Measurements from ENCODE around the gene RAMAC. TPM values are rescaled to one million over a fixed set of nuclear protein-coding genes. Genes with fewer than 3 reads are reported as not detected.
"Not testable (repeated sequence)": the region's sequence is repeated elsewhere in the genome, so short reads cannot be mapped to it uniquely, and the experiment has no call there.

Gene RAMAC
- total RNA-seq, 2 experiments from 2014 or later, result 15.3 to 15.6 TPM

DNA sequence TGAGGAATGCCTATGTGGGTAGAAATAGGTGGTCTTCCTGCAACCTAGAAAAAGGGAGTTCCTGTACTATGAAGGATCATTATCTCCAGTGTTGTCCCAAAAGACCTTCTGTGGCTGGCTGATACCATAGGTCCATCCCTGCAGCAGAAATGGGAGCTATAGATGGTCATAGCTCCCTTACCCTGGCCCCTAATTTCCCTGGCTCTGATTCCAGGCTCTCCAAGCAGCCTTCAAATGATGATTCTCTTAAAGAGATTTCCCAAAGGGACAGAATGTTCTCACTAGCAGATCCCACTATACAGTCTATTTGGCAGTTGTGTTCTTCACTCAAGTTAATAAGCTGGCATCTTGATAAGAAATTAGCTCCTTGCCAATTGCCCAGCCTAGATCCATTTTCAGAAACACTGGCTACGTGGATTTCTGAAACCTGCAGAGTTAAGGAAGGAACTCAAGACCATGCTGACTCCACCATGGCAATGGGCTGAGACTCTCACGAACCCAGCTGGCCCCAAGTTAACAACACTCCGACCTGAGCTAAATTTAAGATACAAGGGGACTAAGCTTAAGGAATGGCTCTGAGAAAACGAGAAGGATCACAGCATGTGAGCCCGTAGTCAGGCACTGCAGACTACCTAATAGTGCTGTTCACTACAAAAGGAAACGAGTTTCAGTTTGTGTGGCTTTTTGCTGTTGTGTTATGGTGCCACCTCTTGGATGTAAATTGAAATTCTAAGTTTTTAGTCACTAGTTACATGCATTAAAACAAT lies 14.1 kb downstream of the RAMAC start:
- H3K27ac Mint-ChIP-seq, result no peak overlapping the region
- DNase-seq, result peak; percentile 53
- H3K9me3 Mint-ChIP-seq, result no peaks in the 10 kb centered on the region
- no peaks in the 10 kb centered on the region for H3K27me3 Mint-ChIP-seq (ENCODE audit: low read depth)
- peak overlapping the region; percentile 40 for H3K4me3 Mint-ChIP-seq
- H3K4me1 Mint-ChIP-seq (ENCODE audit: low read depth), result peaks cover 6% of the 10 kb centered on the region
- intact Hi-C loops (cut with micrococcal nuclease), result loop anchor here (2.0 to 5.0 kb wide), 2 partner anchors 151 to 248 kb away; no protein-coding TSS in a partner anchor
- H3K36me3 Mint-ChIP-seq (ENCODE audit: low read depth), result no peaks in the 10 kb centered on the region
- CTCF ChIA-PET, result interaction anchor here (0.6 to 4.3 kb wide), 15 partner anchors 10 to 469 kb away, joined by 3 to 23 read pairs (median 4); partner anchors contain the start of genes C15orf40, RAMAC and RPS17

- DNase-seq; H3K4me3 Mint-ChIP-seq; H3K9me3 Mint-ChIP-seq; H3K4me1 Mint-ChIP-seq (ENCODE audit: low read depth); H3K36me3 Mint-ChIP-seq (ENCODE audit: low read depth); H3K27me3 Mint-ChIP-seq (ENCODE audit: low read depth); H3K27ac Mint-ChIP-seq: not testable (repeated sequence)
- intact Hi-C loops (cut with micrococcal nuclease), result loop anchor here (2.0 to 5.0 kb wide), 2 partner anchors 152 to 248 kb away; no protein-coding TSS in a partner anchor
- CTCF ChIA-PET, result interaction anchor here (0.8 to 4.3 kb wide), 10 partner anchors 10 to 470 kb away, joined by 3 to 23 read pairs (median 7); partner anchors contain the start of genes C15orf40, RAMAC and RPS17
These were observed 14.6 kb downstream of the RAMAC start for GRCh38 chr15:83000672-83001031.

GRCh38 chr15:83010709-83011270 lies 24.8 kb downstream of the RAMAC start:
- CTCF ChIA-PET, result interaction anchor here (0.7 to 2.4 kb wide), 13 partner anchors 11 to 476 kb away, joined by 3 to 19 read pairs (median 3); partner anchors contain the start of genes HDGFL3 and RAMAC
- Mint-ChIP-seq H3K27ac (peak overlapping the region; percentile 81), H3K4me1 (ENCODE audit: low read depth) (peaks cover 48% of the 10 kb centered on the region), H3K4me3 (peak overlapping the region; percentile 87), H3K36me3 (ENCODE audit: low read depth) (peaks cover 19% of the 10 kb centered on the region), H3K9me3 (peaks cover 15% of the 10 kb centered on the region), H3K27me3 (ENCODE audit: low read depth) (no peaks in the 10 kb centered on the region)
- peak; percentile 92 for DNase-seq
- intact Hi-C loops (cut with micrococcal nuclease), result loop anchor here (1.0 to 5.0 kb wide), 11 partner anchors 24 to 549 kb away; partner anchors contain the start of genes BTBD1, RAMAC and RPS17

- peaks cover 48% of the 10 kb centered on the region for H3K4me1 Mint-ChIP-seq (ENCODE audit: low read depth)
- CTCF ChIA-PET, result interaction anchor here (0.8 to 2.4 kb wide), 10 partner anchors 11 to 477 kb away, joined by 3 to 19 read pairs (median 4); partner anchors contain the start of genes HDGFL3 and RAMAC
- peak; percentile 88 for DNase-seq
These were observed 25.5 kb downstream of the RAMAC start, which contains the start of gene C15orf40 for GRCh38 chr15:83011271-83012075. Gene C15orf40, minus strand, starts transcription at chr15:83011639. Its CDS starts 32 bp downstream, at chr15:83011607.

GRCh38 chr15:83012076-83012426 lies 26.0 kb downstream of the RAMAC start:
- peaks cover 50% of the 10 kb centered on the region for H3K4me1 Mint-ChIP-seq (ENCODE audit: low read depth)
- peak overlapping the region; percentile 81 for H3K27ac Mint-ChIP-seq
- DNase-seq, result no peak
- CTCF ChIA-PET, result interaction anchor here (1.2 to 1.6 kb wide), 3 partner anchors 10 to 481 kb away, joined by 3 to 4 read pairs (median 4); no protein-coding TSS in a partner anchor
- intact Hi-C loops (cut with micrococcal nuclease), result loop anchor here (5.0 kb wide), 3 partner anchors 150 to 425 kb away; no protein-coding TSS in a partner anchor
- peak overlapping the region; percentile 87 for H3K4me3 Mint-ChIP-seq
- H3K9me3 Mint-ChIP-seq, result peaks cover 15% of the 10 kb centered on the region
- peaks cover 21% of the 10 kb centered on the region for H3K36me3 Mint-ChIP-seq (ENCODE audit: low read depth)
- H3K27me3 Mint-ChIP-seq (ENCODE audit: low read depth), result no peaks in the 10 kb centered on the region

More at GRCh38 chr15:83011271-83012075, 25.5 kb downstream of the RAMAC start, which contains the start of gene C15orf40:
- intact Hi-C loops (cut with micrococcal nuclease), result loop anchor here (1.0 to 5.0 kb wide), 11 partner anchors 25 to 548 kb away; partner anchors contain the start of genes BTBD1, RAMAC and RPS17
- H3K27me3 Mint-ChIP-seq (ENCODE audit: low read depth), result no peaks in the 10 kb centered on the region
- peaks cover 20% of the 10 kb centered on the region for H3K36me3 Mint-ChIP-seq (ENCODE audit: low read depth)
- H3K4me3 Mint-ChIP-seq, result peak within 1 kb of the TSS; percentile 87
- peaks cover 15% of the 10 kb centered on the region for H3K9me3 Mint-ChIP-seq
- H3K27ac Mint-ChIP-seq, result peak within 1 kb of the TSS; percentile 81

- intact Hi-C loops (cut with micrococcal nuclease), result loop anchor here (5.0 kb wide), 3 partner anchors 150 to 425 kb away; no protein-coding TSS in a partner anchor
- no peak overlapping the region for H3K27ac Mint-ChIP-seq
- no peak for DNase-seq
- H3K27me3 Mint-ChIP-seq (ENCODE audit: low read depth), result no peaks in the 10 kb centered on the region
- H3K36me3 Mint-ChIP-seq (ENCODE audit: low read depth), result peaks cover 22% of the 10 kb centered on the region
- peaks cover 48% of the 10 kb centered on the region for H3K4me1 Mint-ChIP-seq (ENCODE audit: low read depth)
- CTCF ChIA-PET, result interaction anchor here (1.5 to 1.6 kb wide), 2 partner anchors 236 to 482 kb away, joined by 3 to 4 read pairs; no protein-coding TSS in a partner anchor
- H3K9me3 Mint-ChIP-seq, result peaks cover 15% of the 10 kb centered on the region
- H3K4me3 Mint-ChIP-seq, result peak overlapping the region; percentile 87
These were observed 26.6 kb downstream of the RAMAC start for GRCh38 chr15:83012636-83013035.

- Mint-ChIP-seq H3K27me3 (ENCODE audit: low read depth) (no peaks in the 10 kb centered on the region), H3K36me3 (ENCODE audit: low read depth) (peaks cover 22% of the 10 kb centered on the region), H3K4me3 (no peak overlapping the region), H3K4me1 (ENCODE audit: low read depth) (peaks cover 46% of the 10 kb centered on the region), H3K9me3 (peaks cover 15% of the 10 kb centered on the region), H3K27ac (peak overlapping the region; percentile 32)
- DNase-seq, result no peak
- intact Hi-C loops (cut with micrococcal nuclease), result loop anchor here (5.0 kb wide), 3 partner anchors 148 to 423 kb away; no protein-coding TSS in a partner anchor
- CTCF ChIA-PET, result interaction anchor here (1.3 kb wide), 1 partner anchor 196 kb away, joined by 4 read pairs; no protein-coding TSS in a partner anchor
These were observed 28.2 kb downstream of the RAMAC start for GRCh38 chr15:83014205-83014653.

- Mint-ChIP-seq H3K27me3 (ENCODE audit: low read depth) (no peaks in the 10 kb centered on the region), H3K4me3 (no peak overlapping the region), H3K27ac (no peak overlapping the region), H3K4me1 (ENCODE audit: low read depth) (peaks cover 36% of the 10 kb centered on the region), H3K9me3 (peaks cover 15% of the 10 kb centered on the region), H3K36me3 (ENCODE audit: low read depth) (peaks cover 23% of the 10 kb centered on the region)
- CTCF ChIA-PET, result no interaction called here
- intact Hi-C loops (cut with micrococcal nuclease), result no loop called here
- DNase-seq, result no peak
These were observed 29.4 kb downstream of the RAMAC start for GRCh38 chr15:83015361-83015760.

DNA sequence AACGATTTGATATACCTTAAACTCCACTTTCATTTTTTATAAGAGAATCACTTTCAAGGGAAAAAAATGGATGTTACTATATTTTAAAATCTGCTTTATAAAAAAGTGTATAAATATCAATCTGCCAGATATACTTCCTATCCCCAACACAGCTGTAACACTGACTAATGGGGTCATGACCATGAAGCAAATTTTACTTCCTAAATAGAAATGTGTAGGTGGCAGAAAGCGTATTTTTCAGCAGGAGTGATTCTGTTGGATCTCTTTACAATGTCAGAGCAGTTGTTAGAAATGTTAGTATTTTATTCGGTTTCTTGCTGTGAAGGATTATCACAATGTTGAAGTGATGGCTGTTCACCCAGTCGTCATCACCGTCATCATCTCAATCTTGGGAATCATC lies 30.9 kb downstream of the RAMAC start:
- intact Hi-C loops (cut with micrococcal nuclease), result no loop called here
- Mint-ChIP-seq H3K4me3 (no peak overlapping the region), H3K27me3 (ENCODE audit: low read depth) (no peaks in the 10 kb centered on the region), H3K9me3 (peaks cover 14% of the 10 kb centered on the region), H3K27ac (no peak overlapping the region), H3K36me3 (ENCODE audit: low read depth) (peaks cover 21% of the 10 kb centered on the region), H3K4me1 (ENCODE audit: low read depth) (peaks cover 30% of the 10 kb centered on the region)
- no peak for DNase-seq
- CTCF ChIA-PET, result interaction anchor here (0.7 kb wide), 1 partner anchor 532 kb away, joined by 3 read pairs; no protein-coding TSS in a partner anchor

GRCh38 chr15:83018436-83018835 lies 32.4 kb downstream of the RAMAC start:
- H3K9me3 Mint-ChIP-seq, result peaks cover 4% of the 10 kb centered on the region
- no peak overlapping the region for H3K27ac Mint-ChIP-seq
- no peak for DNase-seq
- intact Hi-C loops (cut with micrococcal nuclease), result no loop called here
- CTCF ChIA-PET, result interaction anchor here (0.6 kb wide), 1 partner anchor 23 kb away, joined by 3 read pairs; no protein-coding TSS in a partner anchor
- no peak overlapping the region for H3K4me3 Mint-ChIP-seq
- H3K36me3 Mint-ChIP-seq (ENCODE audit: low read depth), result peaks cover 18% of the 10 kb centered on the region
- no peaks in the 10 kb centered on the region for H3K27me3 Mint-ChIP-seq (ENCODE audit: low read depth)
- peaks cover 17% of the 10 kb centered on the region for H3K4me1 Mint-ChIP-seq (ENCODE audit: low read depth)

GRCh38 chr15:83030021-83030420 lies 44.0 kb downstream of the RAMAC start:
- Mint-ChIP-seq H3K27ac (no peak overlapping the region), H3K36me3 (ENCODE audit: low read depth) (peaks cover 31% of the 10 kb centered on the region), H3K27me3 (ENCODE audit: low read depth) (no peaks in the 10 kb centered on the region), H3K9me3 (no peaks in the 10 kb centered on the region), H3K4me3 (no peak overlapping the region), H3K4me1 (ENCODE audit: low read depth) (peaks cover 7% of the 10 kb centered on the region)
- intact Hi-C loops (cut with micrococcal nuclease), result no loop called here
- CTCF ChIA-PET, result no interaction called here
- DNase-seq, result no peak

Measured in activated naive CD4-positive, alpha-beta T cell treated with anti-CD3 and anti-CD28 coated beads for 36 hours (primary cell).